Fibroblast of villous mesenchyme (primary cell): ENCODE measurements around the gene MAP3K3. TPM values are rescaled to one million over a fixed set of nuclear protein-coding genes. Genes with fewer than 3 reads are reported as not detected.

Experiments
- DNase-seq: peaks from one replicate; pipeline ENCODE4 v3.0.0-alpha.2; 2010; ENCODE audit warnings: low read depth
- H3K4me3 ChIP-seq: 2 replicates; pipeline ENCODE4 v1.5.1; 2011; ENCODE audit warnings: low read depth, mild to moderate bottlenecking, low read length
- total RNA-seq: library from RNA; depleted of rRNA; stranded (reverse); fragments of >200 nt; gene quantifications from 2 replicates; pipeline ENCODE4 v1.2.3, GENCODE V29; 2012
- TF ChIP-seq, protein P1 (sequence below): IDR thresholded peaks from 2 replicates; pipeline ENCODE4 v1.5.1; 2012; ENCODE audit warnings: low read depth, mild to moderate bottlenecking, low read length; ENCODE audit not compliant: insufficient read depth

The MAP3K3 gene
- total RNA-seq, 1 donor = 34.1 TPM

GRCh38 chr17:63659850-63660249, 37.6 kb downstream of the MAP3K3 start:
- no peak overlapping the region for H3K4me3 ChIP-seq
- no peak for DNase-seq
- TF ChIP-seq, protein P1, sequence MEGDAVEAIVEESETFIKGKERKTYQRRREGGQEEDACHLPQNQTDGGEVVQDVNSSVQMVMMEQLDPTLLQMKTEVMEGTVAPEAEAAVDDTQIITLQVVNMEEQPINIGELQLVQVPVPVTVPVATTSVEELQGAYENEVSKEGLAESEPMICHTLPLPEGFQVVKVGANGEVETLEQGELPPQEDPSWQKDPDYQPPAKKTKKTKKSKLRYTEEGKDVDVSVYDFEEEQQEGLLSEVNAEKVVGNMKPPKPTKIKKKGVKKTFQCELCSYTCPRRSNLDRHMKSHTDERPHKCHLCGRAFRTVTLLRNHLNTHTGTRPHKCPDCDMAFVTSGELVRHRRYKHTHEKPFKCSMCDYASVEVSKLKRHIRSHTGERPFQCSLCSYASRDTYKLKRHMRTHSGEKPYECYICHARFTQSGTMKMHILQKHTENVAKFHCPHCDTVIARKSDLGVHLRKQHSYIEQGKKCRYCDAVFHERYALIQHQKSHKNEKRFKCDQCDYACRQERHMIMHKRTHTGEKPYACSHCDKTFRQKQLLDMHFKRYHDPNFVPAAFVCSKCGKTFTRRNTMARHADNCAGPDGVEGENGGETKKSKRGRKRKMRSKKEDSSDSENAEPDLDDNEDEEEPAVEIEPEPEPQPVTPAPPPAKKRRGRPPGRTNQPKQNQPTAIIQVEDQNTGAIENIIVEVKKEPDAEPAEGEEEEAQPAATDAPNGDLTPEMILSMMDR = no peak

DNA sequence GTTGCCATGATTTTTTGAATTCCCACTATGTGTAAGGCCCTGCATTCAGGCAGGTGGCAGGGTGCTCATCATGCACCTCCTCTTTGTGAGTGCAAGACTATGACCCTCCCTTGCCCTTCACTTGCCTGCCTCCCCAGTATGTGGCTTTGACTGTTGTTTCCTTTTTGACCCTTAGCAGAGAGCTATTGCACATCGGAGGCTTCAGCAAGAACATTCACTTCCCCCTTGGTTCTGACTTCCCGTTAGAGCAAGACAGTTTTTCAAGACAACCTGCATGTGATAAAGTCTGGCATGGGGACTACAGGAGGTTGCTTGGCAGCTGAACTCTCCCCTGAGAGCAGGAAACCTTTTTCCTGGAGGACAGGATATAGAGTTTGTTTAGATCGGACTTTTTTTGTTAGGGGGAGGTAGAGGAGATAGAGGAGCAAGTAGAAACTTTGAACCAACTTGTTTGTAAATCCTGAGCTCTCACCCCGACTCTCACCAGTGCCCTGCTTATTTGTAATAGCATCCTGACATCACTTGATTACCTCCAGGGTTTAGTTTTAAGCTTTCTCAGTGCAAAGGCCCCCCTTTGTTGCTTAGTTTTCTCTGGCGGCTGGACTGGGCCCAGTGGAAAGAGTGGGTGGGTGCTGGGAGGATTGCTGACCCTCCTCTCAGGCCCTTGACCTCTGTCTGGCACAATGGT, 43.5 kb downstream of the MAP3K3 start:
- TF ChIP-seq, protein P1 = no peak
- DNase-seq = no peak
- H3K4me3 ChIP-seq = no peak overlapping the region

DNA sequence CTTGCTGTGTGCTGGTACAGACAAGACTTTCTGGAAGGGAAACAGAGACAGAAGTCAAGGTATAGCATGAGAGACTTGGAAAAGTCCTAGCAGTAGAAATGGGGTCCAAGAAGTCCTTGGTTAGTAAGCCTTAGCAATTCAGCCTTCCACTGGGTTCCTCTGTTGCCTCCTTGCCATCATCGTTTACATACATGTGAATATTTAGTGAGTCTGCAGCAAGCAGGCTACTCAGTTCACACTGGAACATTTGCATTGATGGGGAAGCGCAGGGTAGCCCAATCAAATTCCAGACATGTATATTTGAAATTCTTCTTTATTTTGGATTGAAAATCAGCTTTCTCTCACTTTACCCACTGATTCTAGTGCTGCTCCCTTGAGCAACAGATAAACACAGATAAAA, 50.6 kb downstream of the MAP3K3 start:
- no peak overlapping the region for H3K4me3 ChIP-seq
- TF ChIP-seq, protein P1 = no peak
- DNase-seq = no peak

GRCh38 chr17:63675231-63675606, 53.0 kb downstream of the MAP3K3 start:
- peak; percentile 30 for DNase-seq
- TF ChIP-seq, protein P1 = no peak
- H3K4me3 ChIP-seq = no peak overlapping the region

GRCh38 chr17:63675607-63676546, 53.7 kb downstream of the MAP3K3 start:
- TF ChIP-seq, protein P1 = no peak
- no peak overlapping the region for H3K4me3 ChIP-seq
- peak; percentile 88 for DNase-seq

GRCh38 chr17:63676584-63676983, 54.4 kb downstream of the MAP3K3 start:
- no peak for DNase-seq
- TF ChIP-seq, protein P1 = no peak
- H3K4me3 ChIP-seq = no peak overlapping the region
